Lower leg skin (tissue), 4 donors: ENCODE measurements around the gene LYZL2. TPM values are rescaled to one million over a fixed set of nuclear protein-coding genes. Genes with fewer than 3 reads are reported as not detected.
"Not testable (repeated sequence)": the region's sequence is repeated elsewhere in the genome, so short reads cannot be mapped to it uniquely, and the experiment has no call there.

ENCODE experiments used
- DNase-seq, 2 donors: peaks; one replicate each; pipeline ENCODE4 v3.0.0-alpha.2; 2019; ENCODE audit warnings: low spot score in 2 of 2
- H3K4me3 ChIP-seq: fragments of 200-600 bp; sonication (generic); 2 replicates; pipeline ENCODE4 v1.5.1; 2017; ENCODE audit warnings: mild to moderate bottlenecking, low read depth; ENCODE audit not compliant: poor library complexity, severe bottlenecking
- CTCF ChIP-seq, 3 donors: fragments of 450-650 bp; IDR thresholded peaks; one replicate each; pipeline ENCODE4 v1.5.1; 2016; ENCODE audit warnings: antibody characterized with exemption in 3 of 3, mild to moderate bottlenecking in 3 of 3, moderate library complexity in 2 of 3
- POLR2A ChIP-seq, 2 donors: fragments of 450-650 bp; IDR thresholded peaks; one replicate each; pipeline ENCODE4 v1.6.1; 2016 to 2017; ENCODE audit warnings: antibody characterized with exemption in 2 of 2, mild to moderate bottlenecking in 1 of 2, moderate library complexity in 1 of 2
- WGBS, 2 donors: methylation state at CpG; one replicate each; pipeline ENCODE4 v1.1.5; 2018; 5-methylcytosine and 5-hydroxymethylcytosine counted together
- intact Hi-C: fragments of 100-400 bp; cut with DNase I; formaldehyde crosslinking; loops from one replicate; pipeline ENCODE4 v1.15.0; 2023; ENCODE audit warnings: low total_unique reads
- total RNA-seq, 4 donors: library from RNA; depleted of rRNA; stranded (reverse); fragments of >200 nt; gene quantifications; one replicate each; pipeline ENCODE4 v1.1.0, GENCODE V29; 2016

Gene LYZL2
- total RNA-seq, 4 donors from 2014 or later: not detected

- WGBS, 2 donors: 88% methylated on average over 4 of the region's 4 CpGs
- intact Hi-C loops: no loop called here
Measured at GRCh38 chr10:30631188-30631587, 1.6 kb upstream of the LYZL2 start.

GRCh38 chr10:30630571-30630970 is 1.0 kb upstream of the LYZL2 start:
- no peak for DNase-seq
- WGBS, 2 donors: 80 to 89% methylated on average over 2 of the region's 2 CpGs
- intact Hi-C loops: no loop called here
- H3K4me3 ChIP-seq: no peak overlapping the region
- TF ChIP-seq CTCF (IDR thresholded peaks at IDR 0.05) (no peak), POLR2A (IDR thresholded peaks at IDR 0.05) (no peak)

More at GRCh38 chr10:30631188-30631587, 1.6 kb upstream of the LYZL2 start:
- TF ChIP-seq CTCF (IDR thresholded peaks at IDR 0.05) (no peak), POLR2A (IDR thresholded peaks at IDR 0.05) (no peak)
- no peak overlapping the region for H3K4me3 ChIP-seq
- no peak for DNase-seq

GRCh38 chr10:30628576-30628975 is 977 bp downstream of the LYZL2 start:
- DNase-seq, H3K4me3 ChIP-seq, intact Hi-C loops: not testable (repeated sequence)
- WGBS, 2 donors: 90 to 91% methylated on average over 7 of the region's 7 CpGs

GRCh38 chr10:30626837-30627236 is 2.7 kb downstream of the LYZL2 start:
- DNase-seq, H3K4me3 ChIP-seq, intact Hi-C loops: not testable (repeated sequence)
- 71 to 87% methylated on average over 11 of the region's 11 CpGs for WGBS, 2 donors

- intact Hi-C loops: not testable (repeated sequence)
Measured at GRCh38 chr10:30626196-30626595, 3.4 kb downstream of the LYZL2 start.

GRCh38 chr10:30625080-30625479 is 4.5 kb downstream of the LYZL2 start:
- DNase-seq: no peak
- H3K4me3 ChIP-seq: no peak overlapping the region
- TF ChIP-seq CTCF (IDR thresholded peaks at IDR 0.05) (no peak), POLR2A (IDR thresholded peaks at IDR 0.05) (no peak)
- intact Hi-C loops: no loop called here
- 81 to 85% methylated on average over 3 of the region's 3 CpGs for WGBS, 2 donors

More at GRCh38 chr10:30626196-30626595, 3.4 kb downstream of the LYZL2 start:
- WGBS, 2 donors: 88 to 91% methylated on average over 7 of the region's 7 CpGs
- not testable (repeated sequence) for DNase-seq, H3K4me3 ChIP-seq

GRCh38 chr10:30619966-30620365 is 9.6 kb downstream of the LYZL2 start:
- WGBS, 2 donors: 84 to 88% methylated on average over 5 of the region's 5 CpGs
- no peak for DNase-seq
- intact Hi-C loops: no loop called here
- TF ChIP-seq CTCF (IDR thresholded peaks at IDR 0.05) (no peak), POLR2A (IDR thresholded peaks at IDR 0.05) (no peak)
- H3K4me3 ChIP-seq: no peak overlapping the region
